DMS53 (cell line): Measurements from ENCODE around the gene DPP9.
"Not testable (repeated sequence)": the region's sequence is repeated elsewhere in the genome, so short reads cannot be mapped to it uniquely, and the experiment has no call there.

Experiments used
- DNase-seq: peaks from one replicate; lab custom pipeline; 2025; lab: John Stamatoyannopoulos, UW

The DPP9 gene

DNA sequence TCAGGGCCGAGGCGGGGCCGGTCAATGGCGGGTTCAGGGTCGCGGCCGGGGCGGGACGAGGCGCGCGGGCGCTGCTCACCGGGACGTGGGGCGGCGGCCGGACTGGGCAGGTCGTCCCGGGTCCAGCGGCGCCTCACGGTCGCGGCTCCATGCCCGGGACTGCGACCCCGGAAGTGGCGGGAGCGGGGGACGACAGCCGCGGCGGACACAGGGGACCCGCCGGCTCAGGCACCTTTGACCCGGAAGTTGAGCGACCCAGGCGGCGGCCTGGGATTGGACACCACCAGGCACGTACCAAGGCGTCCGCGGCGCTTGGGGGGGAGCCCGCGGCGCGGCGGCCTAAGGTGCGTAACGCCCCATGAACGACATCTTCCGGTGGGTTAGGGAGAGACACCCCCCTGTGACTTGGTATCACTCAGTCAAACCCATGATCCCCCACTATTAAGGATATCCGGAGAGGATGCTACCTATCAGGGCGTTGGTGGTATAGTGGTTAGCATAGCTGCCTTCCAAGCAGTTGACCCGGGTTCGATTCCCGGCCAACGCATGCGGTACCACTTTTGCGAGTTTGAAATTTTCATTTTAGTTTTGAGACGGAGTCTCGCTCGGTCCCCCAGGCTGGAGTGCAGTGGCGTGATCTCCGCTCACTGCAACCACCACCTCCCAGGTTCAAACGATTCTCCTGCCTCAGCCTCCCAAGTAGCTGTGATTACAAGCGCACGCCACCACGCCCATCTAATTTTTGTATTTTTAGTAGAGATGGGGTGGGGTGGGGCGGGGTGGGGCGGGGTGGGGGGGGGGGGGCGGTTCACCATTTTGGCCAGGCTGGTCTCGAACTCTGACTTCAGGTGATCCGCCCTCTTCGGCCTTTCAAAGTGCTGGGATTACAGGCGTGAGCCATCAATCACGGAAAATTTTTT, at the start of gene DPP9:
Gene DPP9, minus strand, starts transcription at position 248 of the 920 bp plus-strand sequence. CDS start 3,936 bp downstream, outside the sequence.
- DNase-seq: peak; percentile 98

DNA sequence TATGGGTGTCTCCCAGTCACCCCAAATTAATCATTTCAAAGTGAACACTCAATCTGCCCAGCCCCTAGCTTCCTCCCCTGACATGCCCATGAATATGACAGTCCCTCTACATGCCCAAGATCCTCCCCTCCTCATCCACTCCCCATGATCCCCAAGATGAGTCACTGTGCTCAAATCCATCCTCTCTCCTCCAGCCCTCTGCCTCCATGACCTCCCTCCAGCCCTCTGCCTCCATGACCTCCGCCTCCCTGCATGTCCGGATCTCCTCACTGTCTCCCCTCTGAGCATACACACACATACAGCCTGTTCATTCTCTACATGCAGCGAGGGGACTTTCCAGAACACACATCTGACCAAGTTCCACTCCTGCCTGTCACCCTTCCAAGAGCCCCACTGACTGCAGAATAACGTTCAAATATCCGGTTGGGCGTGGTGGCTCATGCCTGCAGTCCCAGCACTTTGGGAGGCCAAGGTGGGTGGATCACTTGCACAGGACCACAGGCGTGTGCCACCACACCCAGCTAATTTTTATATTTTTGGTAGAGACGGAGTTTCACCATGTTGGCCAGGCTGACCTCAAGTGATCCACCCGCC, 49.5 kb upstream of the DPP9 start:
- no peak for DNase-seq

DNA sequence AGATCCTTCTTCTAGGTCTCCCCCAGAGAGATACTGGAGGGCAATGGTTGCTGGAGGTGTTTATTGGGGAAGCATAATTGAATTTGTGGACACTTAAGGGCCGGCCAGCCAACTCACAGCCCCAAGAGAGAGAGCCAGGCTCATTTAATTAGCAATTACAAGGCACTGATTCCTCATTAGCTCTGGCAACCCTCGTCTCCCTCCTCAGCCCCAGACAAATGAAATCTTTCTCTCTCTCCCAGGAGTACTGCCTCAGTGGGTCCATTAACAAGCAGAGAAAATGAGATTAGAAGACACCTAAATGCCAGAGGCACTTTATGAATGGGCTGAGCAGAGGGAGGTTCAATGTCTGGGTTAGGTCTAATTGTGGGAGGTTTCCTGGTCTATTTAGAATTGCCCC, 48.9 kb upstream of the DPP9 start:
- no peak for DNase-seq

DNA sequence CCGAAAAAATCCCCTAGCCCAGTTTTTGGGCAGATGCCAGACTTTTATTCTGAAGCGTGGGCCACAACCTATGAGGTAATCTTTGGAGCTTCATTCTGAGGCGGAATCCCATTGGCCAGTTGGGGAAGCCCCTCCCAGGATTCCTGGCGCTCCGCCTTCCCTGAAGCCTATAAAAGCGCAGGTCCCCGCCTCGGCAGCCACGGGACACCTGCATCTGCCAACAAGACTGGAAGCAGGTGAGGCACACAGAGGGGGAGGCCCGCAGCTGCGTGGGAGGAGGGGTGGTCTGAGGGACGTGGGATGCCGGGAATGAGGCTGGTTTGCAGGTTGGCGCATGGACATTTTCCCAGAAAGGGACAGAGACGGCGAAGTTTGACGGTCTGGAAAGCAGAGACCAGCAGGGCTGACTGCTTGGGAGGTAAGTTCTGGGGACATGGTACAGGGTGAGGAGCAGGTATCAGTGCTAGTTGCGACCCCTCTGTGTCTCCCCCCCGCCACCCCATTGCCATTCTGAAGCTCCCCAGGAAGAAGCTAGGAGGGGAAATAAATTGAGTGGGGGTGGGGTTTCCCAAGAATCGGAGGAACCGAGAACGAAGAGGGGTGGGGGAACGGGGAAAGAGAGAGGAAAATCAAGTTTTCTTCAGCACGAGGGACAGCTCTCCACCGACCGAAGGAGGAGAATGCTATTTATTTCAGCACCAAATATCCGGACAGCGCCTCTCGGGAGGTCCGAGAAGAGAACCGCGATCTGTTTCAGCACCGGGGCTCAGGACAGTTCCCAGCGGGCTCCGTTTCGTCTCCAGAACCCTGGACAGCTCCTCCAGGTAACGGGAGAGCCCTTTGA, 45.5 kb upstream of the DPP9 start:
- DNase-seq: peak; percentile 88

DNA sequence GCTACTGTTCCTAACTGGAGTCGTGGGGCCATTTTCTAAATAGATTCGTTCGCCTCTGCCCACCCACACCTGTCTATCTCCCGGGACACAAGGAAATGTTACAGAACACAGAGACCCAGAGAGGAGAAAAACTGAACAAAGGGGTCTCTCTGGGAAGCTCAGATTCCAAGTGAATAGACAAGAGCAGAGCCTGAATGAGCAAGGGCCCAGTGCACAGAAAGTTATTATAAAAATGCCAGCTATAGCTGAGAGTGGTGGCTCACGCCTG, 40.7 kb upstream of the DPP9 start:
- no peak for DNase-seq

DNA sequence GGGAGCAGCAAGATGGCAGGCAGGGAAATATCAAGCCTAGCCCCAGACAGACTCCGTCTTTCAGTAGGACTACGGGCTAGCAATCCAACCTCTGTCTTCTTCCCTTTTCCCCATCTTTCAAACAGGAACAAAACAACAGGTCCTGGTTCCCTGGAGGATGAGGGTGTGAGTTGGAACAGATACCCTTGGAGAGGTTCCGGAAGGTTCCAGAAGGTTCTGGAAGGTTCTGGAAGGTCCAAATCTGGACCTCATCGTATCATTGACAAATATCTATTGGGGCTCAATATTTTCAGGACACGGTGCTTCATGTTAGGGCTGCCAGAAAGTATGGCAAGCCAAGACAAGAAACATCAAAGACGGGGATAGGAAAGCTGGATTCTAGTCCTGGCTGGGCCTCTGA, 39.4 kb upstream of the DPP9 start:
- no peak for DNase-seq

DNA sequence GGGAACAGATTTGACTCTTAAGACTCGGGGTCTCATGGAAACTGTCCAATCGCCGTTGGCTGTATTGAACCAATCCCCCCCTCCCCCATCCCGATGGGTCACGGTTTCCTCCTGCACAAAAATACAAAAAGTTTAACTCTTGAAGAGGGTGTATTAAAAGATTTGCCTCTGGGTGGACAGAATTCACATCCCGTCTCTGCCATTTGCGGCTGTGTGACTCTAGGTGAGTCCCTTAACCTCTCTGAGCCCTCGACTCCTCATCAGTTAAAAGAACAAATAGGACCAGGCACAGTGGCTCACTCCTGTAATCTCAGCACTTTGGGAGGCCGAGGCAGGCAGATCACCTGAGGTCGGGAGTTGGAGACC, 36.6 kb upstream of the DPP9 start:
- DNase-seq: no peak

DNA sequence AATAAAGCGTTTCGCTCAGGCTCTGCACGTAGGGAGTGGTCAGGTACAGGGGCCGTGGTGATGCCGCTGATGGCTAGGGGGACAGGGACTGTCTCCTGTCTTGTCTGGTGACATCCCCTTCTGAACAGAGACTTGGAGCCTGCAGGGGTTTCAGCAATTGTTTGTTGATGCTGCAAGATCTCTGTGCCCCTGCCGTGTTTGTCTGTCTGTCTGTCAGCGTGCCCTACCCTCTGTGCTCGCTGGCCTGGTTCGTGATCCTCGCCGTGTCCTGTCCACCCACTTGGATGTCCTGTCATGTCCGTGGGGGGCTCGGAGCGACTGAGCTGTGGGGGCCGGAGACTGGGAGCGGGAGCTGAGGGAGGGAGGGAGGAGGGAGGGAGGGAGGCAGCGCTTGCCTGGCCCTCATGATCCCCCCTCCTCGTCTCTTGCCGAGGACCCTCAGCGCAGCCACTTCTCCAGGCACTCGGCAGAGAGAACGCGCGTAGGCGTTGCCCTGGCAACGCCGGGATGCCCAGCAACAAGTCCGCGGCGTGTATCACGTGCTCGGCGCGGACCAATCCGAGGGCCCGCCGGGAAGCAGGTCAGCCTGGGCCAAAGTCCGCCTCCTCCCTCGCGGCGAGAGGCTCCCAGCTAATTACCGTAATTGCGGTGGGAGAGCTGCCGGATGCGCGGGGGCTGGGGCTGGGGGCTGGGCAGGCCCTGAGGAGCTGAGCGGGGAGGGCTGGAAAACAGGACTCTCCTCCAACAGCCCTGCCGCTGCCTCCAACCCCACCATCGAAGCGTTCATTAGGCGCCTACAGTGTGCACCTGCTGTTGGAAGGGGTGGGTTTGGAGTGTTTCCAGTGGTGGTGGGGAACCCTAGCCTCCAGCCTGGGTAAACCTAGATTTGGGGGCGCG, 36.0 kb upstream of the DPP9 start:
- DNase-seq: peak; percentile 96

DNA sequence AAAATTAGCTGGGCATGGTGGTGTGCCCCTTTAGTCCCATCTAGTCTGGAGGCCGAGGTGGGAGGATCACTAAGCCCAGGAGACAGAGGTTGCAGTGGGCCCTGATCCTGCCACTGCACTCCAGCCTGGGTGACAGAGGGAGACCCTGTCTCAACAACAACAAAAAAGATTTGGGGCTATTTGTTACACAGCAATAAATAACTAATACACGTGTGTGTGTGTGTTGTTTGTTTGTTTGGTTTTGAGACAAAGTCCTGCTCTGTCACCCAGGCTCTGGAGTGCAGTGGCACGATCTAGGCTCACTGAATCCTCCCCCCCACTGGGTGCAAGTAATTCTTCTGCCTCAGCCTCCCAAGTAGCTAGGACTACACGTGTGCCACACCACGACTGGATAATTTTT, 35.0 kb upstream of the DPP9 start:
- DNase-seq: no peak

DNA sequence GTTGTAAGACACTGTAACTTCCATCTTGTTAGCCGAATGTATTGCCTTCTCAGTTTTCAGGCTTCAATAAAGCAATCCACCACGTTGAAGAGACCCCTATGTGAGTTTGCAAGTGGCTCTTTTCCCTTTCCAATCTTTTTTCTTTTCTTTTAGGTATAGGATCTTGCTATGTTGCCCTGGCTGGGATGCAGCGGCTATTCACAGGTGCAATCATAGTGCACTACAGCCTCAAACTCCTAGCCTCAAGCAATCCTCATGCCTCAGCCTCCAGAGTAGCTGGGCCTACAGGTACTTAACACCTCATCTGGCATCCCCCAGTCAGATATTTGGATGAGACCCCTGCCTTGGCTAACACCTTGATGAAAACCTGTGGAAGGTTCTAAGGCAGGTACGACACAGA, 34.4 kb upstream of the DPP9 start:
- no peak for DNase-seq

DNA sequence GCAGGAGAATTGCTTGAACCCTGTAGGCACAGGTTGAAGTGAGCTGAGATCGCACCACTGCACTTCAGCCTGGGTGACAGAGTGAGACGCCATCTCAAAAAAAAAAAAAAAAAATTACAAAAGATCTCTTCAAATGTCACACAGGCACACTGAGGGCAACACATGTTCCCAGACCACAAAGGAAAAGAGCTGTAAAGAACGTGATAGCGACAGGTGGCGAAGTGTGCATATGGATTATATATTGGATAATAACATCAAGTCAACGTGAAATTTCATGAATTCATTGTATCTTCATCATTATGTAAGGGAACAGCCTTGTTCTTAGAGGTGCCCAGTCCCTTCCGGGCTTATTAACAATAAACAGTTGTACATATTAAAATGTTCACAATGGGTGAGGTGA, 31.8 kb upstream of the DPP9 start:
- no peak for DNase-seq

DNA sequence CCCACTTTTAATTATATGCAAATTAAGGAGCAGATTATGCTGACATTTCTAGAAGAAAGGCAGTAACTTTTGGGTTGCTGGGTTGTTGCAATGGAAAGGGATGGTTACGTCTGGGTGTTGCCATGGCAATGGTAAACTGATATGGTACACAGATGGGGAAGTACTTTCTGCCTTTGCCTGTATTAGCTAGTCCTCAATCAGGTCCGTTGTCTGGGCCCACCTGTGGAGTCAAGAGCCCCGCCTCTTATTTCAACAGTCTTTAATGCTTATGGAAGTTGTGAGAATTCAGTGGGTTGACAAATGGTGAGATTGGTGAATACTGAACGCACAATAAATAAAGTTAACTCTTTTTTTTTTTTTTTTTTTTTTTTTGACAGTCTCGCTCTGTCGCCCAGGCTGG, 30.6 kb upstream of the DPP9 start:
- DNase-seq: peak; percentile 62

DNA sequence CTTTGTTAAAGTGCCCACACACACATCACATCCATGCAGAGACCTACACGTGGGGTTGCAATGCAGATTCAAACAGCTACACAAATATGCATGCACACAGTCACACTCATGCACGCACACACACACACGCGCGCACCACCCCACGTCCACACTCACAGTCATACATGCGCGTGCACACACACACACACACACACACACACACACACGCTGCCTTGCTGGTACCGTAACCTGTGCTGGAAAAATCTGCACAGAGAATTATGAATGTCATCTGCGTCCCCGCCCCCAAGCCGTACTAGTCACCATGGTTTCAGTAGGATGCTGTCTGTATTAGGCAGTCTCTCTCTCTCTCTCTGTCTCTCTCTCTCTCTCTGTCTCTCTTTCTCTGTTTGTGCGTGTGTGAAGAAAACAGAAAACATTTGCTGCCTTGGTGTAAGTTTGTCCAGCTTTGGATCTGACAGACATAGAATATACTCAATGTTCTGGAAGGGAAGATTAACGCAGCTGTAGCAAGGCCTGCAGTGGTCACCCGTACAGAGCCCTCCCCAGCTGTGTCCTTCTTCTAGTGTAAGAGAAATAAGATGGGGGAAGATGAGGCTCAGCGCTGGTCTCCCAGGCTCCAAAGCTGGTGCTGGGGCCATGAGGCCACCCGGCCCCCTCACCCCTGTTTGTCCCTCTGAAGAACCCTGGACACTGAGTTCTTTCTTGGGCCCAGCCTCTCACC, 26.4 kb upstream of the DPP9 start:
- DNase-seq: no peak

DNA sequence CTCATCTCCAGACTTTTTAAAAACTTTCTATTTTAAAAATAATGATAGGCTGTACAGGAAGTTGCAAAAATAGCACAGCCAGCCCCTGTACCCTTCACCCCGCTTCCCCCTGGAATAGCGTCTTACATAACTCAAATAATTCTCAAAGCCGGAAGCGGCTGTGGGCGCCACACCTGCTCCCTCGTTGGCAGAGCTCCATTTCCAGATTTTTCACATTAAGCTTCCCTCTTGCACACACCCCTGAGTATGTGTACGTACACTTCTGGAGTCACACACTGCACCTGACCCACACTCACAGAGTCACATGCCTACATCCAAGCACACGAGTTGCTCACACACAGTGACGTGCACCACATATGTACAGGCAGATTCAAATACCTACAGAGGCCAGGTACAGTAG, 24.9 kb upstream of the DPP9 start:
- peak; percentile 49 for DNase-seq

DNA sequence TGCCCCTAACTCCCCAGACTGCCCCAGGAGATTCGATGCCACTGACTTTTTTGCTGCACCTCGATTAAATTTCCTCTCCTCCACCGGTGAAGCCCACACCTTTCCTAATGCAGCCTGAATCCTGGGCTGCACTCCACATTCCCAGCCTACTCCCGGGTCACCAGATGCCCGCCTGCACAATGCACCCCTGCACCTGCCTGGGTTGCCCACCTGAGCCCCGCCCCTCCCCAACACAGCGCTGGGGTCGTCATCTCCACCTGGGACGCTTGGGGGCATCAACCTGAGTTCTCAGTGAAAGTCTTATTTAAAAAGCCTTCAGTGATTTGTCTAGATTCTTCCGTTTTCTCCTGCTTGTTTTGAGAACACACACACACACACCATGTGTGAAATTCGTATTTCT, 24.5 kb upstream of the DPP9 start:
- DNase-seq: no peak

DNA sequence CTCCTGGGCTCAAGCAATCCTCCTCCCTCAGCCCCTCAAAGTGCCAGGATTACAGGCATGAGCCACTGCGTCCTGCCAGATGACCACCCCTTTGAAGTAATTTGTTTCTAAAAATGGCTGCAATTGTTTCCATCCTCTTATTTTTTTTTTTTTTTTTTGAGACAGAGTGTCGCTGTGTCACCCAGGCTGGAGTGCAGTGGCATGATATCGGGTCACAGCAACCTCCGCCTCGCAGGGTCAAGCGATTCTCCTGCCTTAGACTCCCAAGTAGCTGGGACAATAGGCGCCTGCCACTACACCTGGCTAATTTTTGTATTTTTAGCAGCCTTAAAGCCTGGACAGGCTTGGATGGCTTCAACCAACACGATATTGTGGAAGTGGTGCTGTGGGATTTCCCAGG, 22.3 kb upstream of the DPP9 start:
- DNase-seq: no peak

DNA sequence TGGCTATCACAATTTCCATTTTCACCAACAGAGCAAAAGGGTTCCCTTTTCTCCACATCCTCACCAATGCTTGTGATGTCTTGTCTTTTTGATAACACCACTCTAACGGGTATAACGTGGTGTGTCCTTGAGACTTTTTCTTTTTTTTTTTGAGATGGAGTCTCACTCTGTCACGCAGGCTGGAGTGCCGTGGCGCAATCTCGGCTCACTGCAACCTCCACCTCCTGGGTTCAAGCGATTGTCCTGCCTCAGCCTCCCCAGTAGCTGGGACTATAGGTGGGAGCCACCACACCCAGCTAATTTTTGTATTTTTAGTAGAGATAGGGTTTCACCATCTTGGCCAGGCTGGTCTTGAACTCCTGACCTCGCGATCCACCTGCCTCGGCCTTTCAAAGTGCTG, 21.5 kb upstream of the DPP9 start:
- DNase-seq: not testable (repeated sequence)

DNA sequence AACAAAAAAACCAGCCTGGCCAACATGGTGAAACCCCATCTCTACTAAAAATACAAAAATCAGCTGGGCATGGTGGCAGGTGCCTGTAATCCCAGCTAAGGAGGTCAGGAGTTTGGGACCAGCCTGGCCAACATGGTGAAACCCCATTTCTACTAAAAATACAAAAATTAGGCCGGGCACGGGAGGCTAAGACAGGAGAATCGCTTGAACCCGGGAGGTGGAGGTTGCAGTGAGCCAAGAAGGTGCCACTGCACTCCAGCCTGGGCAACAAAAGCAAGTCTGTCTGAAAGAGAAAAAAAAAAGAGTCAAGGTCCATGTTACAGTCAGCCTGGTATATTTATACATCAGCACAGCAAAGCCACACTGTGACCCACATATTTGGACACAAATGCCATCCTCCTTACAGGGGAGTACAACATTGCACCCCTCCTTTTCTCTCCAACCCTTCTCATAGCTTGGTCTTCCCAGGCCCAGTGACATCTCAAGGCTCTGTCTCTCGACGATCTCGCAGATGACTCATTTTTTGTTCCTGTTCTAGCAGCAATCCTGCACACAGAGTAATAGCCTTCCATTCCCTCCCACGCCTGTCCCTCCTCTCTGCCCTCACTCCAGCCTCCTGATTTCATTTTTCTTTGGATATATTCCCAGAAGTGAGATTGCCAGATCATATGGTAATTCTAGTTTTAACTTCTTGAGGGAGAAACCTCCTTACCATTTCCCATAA, 21.0 kb upstream of the DPP9 start:
- DNase-seq: peak; percentile 34

DNA sequence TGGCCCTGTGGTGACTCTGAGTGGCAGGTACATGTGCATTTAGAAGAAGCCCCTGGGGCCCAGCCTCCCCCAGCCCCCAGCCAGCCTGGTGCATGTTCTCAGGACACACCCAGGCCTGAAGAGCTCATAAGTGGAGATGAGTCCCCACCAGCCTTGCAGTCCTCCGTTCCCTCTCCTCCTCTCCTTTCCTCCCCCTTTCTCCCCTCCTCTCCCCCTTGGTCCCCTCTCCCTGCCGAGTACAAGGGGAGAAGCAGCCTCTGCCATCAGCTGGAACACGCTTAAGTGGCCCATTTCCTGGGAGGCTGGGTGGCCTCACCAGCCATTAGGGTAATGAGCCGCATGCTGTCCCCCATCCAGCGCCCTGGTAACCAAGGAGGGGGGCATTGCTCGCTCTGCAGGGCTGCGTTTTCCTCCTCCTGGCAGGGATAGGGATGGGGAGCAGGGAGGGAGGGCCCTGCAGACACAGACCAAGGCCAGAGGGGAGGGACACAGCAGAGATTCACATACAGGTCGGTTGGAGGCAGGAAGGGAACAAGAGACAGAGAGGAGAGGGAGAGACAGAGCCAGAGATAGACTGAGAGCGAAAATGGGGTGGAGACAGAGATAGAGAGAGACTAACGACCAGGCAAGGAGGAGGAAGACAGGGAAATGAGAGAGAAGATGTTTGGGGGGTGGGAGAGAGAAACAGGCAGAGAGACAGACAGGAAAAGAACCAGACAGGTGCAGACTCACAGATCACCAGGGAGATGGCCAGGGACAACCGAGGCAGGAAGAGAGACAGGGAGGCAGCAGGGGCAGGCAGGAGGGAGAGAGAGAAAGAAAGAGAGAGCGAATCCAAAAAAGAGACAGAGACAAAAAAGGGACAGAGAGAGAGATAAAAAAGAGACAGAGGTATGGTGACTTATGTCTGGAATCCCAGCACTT, 19.3 kb upstream of the DPP9 start:
- DNase-seq: no peak

DNA sequence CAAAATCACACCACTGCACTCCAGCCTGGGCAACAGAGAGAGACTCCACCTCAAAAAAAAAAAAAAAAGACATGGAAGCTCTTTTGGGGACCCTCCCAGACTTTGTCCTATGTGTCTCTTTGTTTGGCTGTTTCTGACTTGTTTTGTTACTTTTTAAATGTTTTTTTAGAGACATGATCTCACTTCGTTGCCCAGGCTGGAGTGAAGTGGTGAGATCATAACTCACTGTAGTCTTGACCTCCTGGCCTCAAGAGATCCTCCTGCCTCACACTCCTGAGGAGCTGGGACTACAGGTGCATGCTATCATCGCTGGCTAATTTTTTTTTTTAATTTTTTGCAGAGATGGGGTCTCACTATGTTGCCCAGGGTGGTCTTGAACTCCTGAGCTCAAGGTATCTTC, 16.4 kb upstream of the DPP9 start:
- DNase-seq: no peak
